Endometrial microvascular endothelial cells (primary cell): ENCODE data around the gene NEUROD2. TPM values are rescaled to one million over a fixed set of nuclear protein-coding genes. Genes with fewer than 3 reads are reported as not detected.

Experiments used
- in situ Hi-C: cut with HindIII; loops from 2 replicates; pipeline ENCODE4 v1.10.0; 2017; ENCODE audit warnings: low sequenced_read_pairs, low pct_unique_long_range_greater_than_20kb; ENCODE audit errors: inconsistent ontology term
- total RNA-seq: library from RNA; depleted of rRNA; stranded (reverse); fragments of >200 nt; gene quantifications from one replicate; pipeline ENCODE4 v1.2.3, GENCODE V29; 2015; ENCODE audit errors: inconsistent ontology term

NEUROD2 gene
- total RNA-seq, 1 donor from 2014 or later = not detected

- in situ Hi-C loops = no loop called here
Measured at GRCh38 chr17:39636927-39637736, 29.4 kb upstream of the NEUROD2 start, which contains the start of gene STARD3. Gene STARD3 (plus strand): TSS chr17:39637144. CDS start chr17:39653532, 16,388 bp downstream.

- in situ Hi-C loops = no loop called here
Measured at GRCh38 chr17:39636587-39636926, 28.8 kb upstream of the NEUROD2 start.

DNA sequence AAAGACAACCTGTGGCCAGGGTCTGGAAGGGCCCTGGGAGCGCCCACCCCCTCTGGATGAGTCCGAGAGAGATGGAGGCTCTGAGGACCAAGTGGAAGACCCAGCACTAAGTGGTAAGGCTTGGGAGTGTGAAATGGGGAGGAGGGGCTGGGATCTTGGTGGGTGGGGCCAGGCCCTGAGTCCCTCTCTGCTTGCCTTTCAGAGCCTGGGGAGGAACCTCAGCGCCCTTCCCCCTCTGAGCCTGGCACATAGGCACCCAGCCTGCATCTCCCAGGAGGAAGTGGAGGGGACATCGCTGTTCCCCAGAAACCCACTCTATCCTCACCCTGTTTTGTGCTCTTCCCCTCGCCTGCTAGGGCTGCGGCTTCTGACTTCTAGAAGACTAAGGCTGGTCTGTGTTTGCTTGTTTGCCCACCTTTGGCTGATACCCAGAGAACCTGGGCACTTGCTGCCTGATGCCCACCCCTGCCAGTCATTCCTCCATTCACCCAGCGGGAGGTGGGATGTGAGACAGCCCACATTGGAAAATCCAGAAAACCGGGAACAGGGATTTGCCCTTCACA is 28.0 kb upstream of the NEUROD2 start:
- in situ Hi-C loops = no loop called here

GRCh38 chr17:39634384-39634871 is 26.7 kb upstream of the NEUROD2 start:
- in situ Hi-C loops = no loop called here

DNA sequence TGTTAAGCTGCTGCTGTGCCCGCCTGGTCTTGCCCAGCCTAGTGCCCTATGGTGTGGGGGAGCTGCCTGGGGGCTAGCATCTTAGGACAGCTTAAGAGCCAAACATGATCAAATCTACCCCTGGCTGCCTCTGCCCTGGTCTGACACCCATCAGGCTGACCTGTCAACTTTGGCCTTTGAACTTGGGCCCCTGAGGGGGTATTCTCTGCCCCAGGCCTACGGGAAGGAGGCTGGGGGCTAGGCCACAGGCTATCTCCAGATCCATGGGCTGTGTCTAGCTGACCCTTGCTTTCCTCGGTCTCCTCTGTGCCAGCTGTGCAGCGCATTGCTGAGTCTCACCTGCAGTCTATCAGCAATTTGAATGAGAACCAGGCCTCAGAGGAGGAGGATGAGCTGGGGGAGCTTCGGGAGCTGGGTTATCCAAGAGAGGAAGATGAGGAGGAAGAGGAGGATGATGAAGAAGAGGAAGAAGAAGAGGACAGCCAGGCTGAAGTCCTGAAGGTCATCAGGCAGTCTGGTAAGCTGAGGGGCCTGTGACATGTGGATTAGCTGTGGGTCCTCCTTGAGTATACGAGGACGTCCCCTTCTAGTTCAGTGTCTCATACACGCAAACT is 26.0 kb upstream of the NEUROD2 start:
- in situ Hi-C loops = no loop called here

GRCh38 chr17:39632153-39632941 is 24.6 kb upstream of the NEUROD2 start:
- in situ Hi-C loops = no loop called here

DNA sequence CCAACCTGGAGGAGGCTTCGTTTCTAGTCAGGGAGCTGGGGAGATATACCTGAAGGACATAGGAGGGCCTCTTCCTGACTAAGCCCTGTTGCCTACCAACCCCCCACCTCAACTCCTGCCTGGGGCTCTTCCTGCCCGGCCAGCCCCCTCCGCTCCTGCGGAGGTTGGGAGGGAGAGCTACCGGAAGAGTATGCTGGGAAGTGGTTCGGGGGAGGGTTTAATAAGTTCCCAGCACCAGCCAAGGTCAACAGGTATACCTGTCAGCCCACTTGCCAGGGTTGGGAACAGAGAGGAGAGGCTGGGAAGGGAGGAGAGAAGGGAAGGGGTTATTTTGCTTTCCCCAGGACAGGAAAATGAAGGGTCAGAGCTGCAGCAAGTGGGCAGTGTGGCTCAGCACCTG is 23.7 kb upstream of the NEUROD2 start:
- in situ Hi-C loops = no loop called here

GRCh38 chr17:39629898-39630297 is 22.2 kb upstream of the NEUROD2 start:
- in situ Hi-C loops = no loop called here

DNA sequence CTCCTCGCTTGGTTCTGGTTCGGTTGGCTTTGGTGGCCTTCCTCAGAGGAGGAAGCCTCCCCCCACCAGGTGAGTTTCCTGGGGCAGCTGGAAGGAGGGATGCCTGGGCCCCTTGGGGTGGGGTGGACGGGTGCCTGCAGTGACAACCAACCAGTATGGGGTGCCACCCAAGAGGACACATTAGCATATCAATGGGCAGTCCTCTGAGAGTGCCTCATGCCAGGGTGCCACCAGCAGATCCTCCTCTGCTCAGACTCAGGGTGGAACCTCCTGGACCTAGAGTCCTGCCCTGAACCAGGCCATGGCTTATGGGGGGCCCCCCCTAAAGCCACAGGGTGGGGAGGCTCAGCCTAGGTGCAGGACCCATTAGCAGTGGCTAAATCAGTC is 21.8 kb upstream of the NEUROD2 start:
- in situ Hi-C loops = no loop called here

DNA sequence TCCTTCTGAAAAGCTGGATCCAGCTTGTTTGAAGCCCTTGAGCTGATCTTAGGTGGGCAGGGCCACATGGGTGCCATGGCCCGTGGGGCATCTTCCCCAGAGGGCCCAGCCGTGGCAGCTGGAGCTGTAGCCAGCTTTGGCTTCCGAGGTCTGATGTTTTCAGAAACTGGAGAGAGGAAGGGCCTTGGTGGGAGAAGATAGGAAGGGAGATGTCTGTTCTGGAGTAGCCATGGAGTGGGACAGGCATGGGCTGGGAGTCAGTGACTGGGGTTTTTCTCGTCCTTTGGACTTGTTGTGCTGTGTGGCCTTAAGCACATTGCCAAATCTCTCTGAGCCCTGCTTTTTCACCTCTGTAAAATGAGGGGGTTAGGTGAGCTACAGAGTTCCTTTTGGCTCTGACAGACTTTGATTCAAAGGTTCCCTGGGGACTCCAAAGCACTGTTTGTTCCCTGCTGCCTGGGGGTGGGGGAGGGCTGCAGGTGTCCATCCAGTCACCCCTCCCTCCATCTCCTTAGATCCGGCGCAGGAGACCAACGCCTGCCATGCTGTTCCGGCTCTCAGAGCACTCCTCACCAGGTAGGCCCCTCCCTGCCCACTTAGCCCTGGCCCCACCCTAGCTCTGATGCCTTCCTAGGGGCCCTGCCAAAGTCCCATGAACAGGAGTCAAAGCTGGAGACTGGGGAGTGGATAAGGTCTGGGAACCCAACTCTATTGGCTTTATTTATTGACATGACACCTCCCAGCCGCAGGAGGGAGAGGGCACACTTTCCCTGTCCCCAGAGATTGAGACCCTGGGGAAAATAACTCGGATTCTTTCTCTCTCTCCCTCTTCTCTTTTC is 21.2 kb upstream of the NEUROD2 start:
- in situ Hi-C loops = no loop called here

- in situ Hi-C loops = no loop called here
Measured at GRCh38 chr17:39627712-39628516, 20.2 kb upstream of the NEUROD2 start.

DNA sequence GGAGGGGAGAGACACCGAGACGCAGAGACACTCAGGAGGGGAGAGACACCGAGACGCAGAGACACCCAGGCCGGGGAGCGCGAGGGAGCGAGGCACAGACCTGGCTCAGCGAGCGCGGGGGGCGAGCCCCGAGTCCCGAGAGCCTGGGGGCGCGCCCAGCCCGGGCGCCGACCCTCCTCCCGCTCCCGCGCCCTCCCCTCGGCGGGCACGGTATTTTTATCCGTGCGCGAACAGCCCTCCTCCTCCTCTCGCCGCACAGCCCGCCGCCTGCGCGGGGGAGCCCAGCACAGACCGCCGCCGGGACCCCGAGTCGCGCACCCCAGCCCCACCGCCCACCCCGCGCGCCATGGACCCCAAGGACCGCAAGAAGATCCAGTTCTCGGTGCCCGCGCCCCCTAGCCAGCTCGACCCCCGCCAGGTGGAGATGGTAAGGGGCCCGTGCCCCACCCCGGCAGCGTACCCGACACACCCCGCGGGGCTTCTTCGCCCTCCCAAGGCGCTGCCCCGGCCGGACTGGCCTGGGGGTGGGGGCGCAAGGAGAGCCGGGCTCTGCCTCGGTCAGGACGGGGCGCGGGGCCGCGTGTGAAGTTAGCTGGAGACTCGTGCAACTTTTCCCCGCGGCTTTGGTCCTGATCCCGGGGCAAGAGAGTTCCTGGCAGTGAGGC is 19.5 kb upstream of the NEUROD2 start:
- in situ Hi-C loops = no loop called here

GRCh38 chr17:39626171-39627046 is 18.7 kb upstream of the NEUROD2 start, which contains the start of gene PPP1R1B:
Gene PPP1R1B (plus strand): TSS chr17:39626952. CDS start chr17:39627393, 441 bp downstream.
- in situ Hi-C loops = no loop called here

DNA sequence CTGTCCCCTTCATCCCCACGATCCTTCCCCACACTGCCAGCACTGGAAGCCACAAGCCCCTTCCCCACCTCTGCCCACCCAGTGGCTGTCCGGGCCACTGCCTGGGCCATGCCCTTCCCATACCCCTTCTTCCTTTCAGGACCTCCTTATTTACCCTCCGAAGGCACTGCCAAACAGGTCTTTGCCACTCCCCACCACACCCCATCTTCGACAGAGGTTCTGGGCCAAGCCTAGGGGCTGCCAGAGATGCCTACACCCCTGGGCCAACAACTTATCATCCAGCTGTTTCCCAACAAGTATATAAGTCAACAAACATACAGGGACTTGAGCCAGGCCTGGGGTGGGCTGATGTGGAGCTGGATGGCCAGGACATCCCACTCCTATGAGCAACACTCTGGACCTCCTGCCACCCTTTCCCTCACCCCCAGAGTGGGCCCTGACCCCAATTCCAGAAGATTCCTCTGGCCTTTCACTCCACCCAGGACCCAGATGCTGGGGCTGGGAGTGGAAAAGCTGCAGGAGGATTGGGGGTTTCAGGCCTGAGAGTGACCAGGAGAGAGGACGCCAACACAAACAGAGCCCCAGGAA is 17.6 kb upstream of the NEUROD2 start:
- in situ Hi-C loops = no loop called here

- in situ Hi-C loops = no loop called here
Measured at GRCh38 chr17:39624313-39624712, 16.6 kb upstream of the NEUROD2 start.

DNA sequence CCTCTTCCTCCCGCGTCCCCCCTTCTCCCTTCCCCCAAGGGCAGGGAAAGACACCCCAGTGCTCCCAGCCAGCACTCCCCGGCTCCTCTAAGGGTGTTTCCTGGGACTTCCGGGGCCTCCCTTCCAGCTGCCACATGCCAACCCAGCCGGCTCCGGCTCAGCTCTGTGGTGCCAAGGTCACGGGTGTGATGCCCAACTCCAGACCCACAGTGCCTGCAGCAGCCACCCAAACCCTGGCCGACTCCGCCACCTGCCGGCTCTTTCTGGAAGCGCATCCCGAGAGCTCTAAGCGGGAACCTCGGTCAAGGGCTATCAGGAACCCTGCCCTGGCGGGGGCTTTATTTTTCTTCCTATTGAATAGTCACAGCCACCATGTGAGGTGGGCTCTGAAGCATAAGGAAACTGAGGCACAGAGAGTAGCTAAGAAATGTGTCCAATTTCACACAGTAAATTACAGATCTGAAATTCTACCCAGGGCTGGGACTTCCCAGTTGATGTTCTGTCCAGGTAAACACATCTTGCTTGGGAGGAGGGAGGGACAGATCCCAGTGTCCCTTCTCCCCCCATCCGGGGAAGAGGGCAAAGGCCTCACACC is 15.7 kb upstream of the NEUROD2 start:
- in situ Hi-C loops = no loop called here
